ENCODE results near the gene IQGAP3. TPM values are rescaled to one million over a fixed set of nuclear protein-coding genes. Genes with fewer than 3 reads are reported as not detected.
A peak's percentile ranks its signal among the peaks of the same experiment; 100 is the strongest.

The IQGAP3 gene
- total and polyA plus RNA-seq, 2 donors (not counting 1 experiment from before 2014, with no cell fraction given), result 0.07 to 0.12 TPM

DNA sequence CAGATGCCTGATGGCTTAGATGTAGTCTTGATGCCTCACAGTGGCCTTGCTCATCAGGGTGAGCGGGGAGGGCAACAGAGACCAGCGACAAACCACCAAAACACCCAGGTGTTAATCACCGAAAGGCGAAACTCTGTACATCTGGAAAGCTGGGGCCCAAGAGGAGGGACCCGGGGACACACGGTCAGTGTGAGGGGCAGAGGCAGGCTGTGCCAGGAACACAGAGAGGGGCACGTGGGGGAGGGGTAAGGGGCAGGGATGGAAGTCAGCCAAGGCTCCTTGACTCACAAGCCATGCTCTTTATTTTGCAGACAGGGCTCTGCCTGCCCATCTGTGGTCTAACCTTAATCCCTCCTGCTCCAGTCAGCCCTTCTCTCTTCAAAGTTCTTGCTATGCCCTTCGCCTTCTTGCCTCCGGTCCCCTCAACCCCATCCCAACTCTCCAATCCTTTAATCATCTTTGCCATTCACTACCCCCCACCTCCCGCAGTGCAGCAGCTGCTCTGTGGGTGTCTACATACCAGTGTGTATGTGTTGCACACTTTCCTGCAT is 76.1 kb downstream of the IQGAP3 start:
- Histone ChIP-seq H3K79me2 (ENCODE audit: control insufficient read depth, insufficient read depth, low read length) (peaks cover 94% of the 10 kb centered on the region), H3K4me3 (ENCODE audit: control extremely low read depth in 1 of 5, extremely low read depth in 1 of 5, insufficient read depth in 1 of 5, low read depth in 2 of 5, low read length in 4 of 5) (peak overlapping the region in 2 of 5 experiments; percentile 7 to 15), H2AFZ (ENCODE audit: insufficient read depth, low read depth, low read length, poor library complexity, severe bottlenecking) (no peak overlapping the region), H4K20me1 (ENCODE audit: control insufficient read depth, insufficient read depth, low read length, poor library complexity, severe bottlenecking) (peaks cover 89% of the 10 kb centered on the region), H3K27ac (ENCODE audit: low read length in 2 of 2) (peak overlapping the region; percentile 40 to 94), H3K9ac (ENCODE audit: low read length) (peak overlapping the region; percentile 26), H3K36me3 (replicated peaks in 1 of 2; ENCODE audit: control extremely low read depth in 1 of 2, control insufficient read depth in 1 of 2, extremely low read depth in 1 of 2, insufficient read depth in 2 of 2, low read length in 1 of 2) (peaks cover 0 to 14% of the 10 kb centered on the region in 2 experiments), H3K9me3 (ENCODE audit: control extremely low read depth in 1 of 3, control insufficient read depth in 2 of 3, insufficient read depth in 1 of 3, low read length in 2 of 3) (peaks cover 0 to 5% (median 0%) of the 10 kb centered on the region in 3 donors), H3K27me3 (replicated peaks in 1 of 4; ENCODE audit: control extremely low read depth in 1 of 4, control insufficient read depth in 3 of 4, insufficient read depth in 4 of 4, low read length in 3 of 4) (no peaks in the 10 kb centered on the region), H3K4me1 (ENCODE audit: control insufficient read depth in 2 of 2, insufficient read depth in 2 of 2, low read length in 2 of 2) (peaks cover 79 to 83% of the 10 kb centered on the region in 2 donors), H3K4me2 (replicated peaks; ENCODE audit: low read depth, low read length, poor library complexity, severe bottlenecking) (peak overlapping the region; percentile 94)
- POLR2A ChIA-PET, result interaction anchor here (1.9 kb wide), 1 partner anchor 9 kb away, joined by 12 read pairs; no protein-coding TSS in a partner anchor
- H3K9me3 Mint-ChIP-seq (ENCODE audit: insufficient read depth), result no peaks in the 10 kb centered on the region
- no peaks in the 10 kb centered on the region for H3K27me3 Mint-ChIP-seq
- WGBS (ENCODE audit: insufficient coverage), result 36% methylated on average over 5 of the region's 10 CpGs
- CTCF ChIA-PET, result interaction anchor here (1.4 to 11.7 kb wide), 2 partner anchors 10 to 29 kb away, joined by 5 to 383 read pairs; no protein-coding TSS in a partner anchor
- ATAC-seq (ENCODE audit: low read depth), result no peak
- H3K4me3 Mint-ChIP-seq, result peak overlapping the region; percentile 93
- H3K4me1 Mint-ChIP-seq, result peaks cover 78% of the 10 kb centered on the region
- peak overlapping the region; percentile 78 for H3K27ac Mint-ChIP-seq
- TF ChIP-seq EZH2 (IDR thresholded peaks at IDR 0.05; ENCODE audit: borderline replicate concordance, insufficient read depth, low read depth, low read length, poor library complexity, severe bottlenecking), result no peak
- TF ChIP-seq, protein P1, sequence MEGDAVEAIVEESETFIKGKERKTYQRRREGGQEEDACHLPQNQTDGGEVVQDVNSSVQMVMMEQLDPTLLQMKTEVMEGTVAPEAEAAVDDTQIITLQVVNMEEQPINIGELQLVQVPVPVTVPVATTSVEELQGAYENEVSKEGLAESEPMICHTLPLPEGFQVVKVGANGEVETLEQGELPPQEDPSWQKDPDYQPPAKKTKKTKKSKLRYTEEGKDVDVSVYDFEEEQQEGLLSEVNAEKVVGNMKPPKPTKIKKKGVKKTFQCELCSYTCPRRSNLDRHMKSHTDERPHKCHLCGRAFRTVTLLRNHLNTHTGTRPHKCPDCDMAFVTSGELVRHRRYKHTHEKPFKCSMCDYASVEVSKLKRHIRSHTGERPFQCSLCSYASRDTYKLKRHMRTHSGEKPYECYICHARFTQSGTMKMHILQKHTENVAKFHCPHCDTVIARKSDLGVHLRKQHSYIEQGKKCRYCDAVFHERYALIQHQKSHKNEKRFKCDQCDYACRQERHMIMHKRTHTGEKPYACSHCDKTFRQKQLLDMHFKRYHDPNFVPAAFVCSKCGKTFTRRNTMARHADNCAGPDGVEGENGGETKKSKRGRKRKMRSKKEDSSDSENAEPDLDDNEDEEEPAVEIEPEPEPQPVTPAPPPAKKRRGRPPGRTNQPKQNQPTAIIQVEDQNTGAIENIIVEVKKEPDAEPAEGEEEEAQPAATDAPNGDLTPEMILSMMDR (IDR thresholded peaks at IDR 0.05), result no peak
- intact Hi-C loops (cut with micrococcal nuclease), result no loop called here
- peak; percentile 28 for DNase-seq
